ENCODE results near the gene CPXM2.

Gene CPXM2

DNA sequence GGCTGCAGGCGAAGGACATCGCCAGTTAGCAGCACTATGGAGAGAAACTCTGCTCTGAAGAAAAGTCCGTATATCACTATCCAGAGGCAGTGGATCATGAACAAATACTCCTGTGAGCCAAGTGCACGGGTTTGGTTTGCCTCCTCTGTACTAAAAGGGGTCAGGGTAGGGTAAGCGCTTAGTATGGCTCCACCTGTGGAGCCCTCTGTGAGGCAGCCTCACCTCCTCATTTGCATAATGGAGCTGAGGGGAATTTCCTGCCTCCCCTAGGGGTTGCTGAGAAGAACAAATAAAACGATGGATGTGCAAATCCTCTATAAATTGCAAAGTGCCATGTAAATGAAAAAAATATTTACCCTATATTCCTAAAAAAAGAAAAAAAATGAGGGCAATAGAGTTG, 162.1 kb downstream of the CPXM2 start:
- no peak for DNase-seq (ENCODE audit: low spot score)
- TF ChIP-seq, protein P1, sequence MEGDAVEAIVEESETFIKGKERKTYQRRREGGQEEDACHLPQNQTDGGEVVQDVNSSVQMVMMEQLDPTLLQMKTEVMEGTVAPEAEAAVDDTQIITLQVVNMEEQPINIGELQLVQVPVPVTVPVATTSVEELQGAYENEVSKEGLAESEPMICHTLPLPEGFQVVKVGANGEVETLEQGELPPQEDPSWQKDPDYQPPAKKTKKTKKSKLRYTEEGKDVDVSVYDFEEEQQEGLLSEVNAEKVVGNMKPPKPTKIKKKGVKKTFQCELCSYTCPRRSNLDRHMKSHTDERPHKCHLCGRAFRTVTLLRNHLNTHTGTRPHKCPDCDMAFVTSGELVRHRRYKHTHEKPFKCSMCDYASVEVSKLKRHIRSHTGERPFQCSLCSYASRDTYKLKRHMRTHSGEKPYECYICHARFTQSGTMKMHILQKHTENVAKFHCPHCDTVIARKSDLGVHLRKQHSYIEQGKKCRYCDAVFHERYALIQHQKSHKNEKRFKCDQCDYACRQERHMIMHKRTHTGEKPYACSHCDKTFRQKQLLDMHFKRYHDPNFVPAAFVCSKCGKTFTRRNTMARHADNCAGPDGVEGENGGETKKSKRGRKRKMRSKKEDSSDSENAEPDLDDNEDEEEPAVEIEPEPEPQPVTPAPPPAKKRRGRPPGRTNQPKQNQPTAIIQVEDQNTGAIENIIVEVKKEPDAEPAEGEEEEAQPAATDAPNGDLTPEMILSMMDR (IDR thresholded peaks at IDR 0.05; ENCODE audit: extremely low read depth, insufficient read depth, missing control alignments) = no peak
- in situ Hi-C loops (cut with MboI; ENCODE audit: low pct_unique_long_range_greater_than_20kb, low sequenced_read_pairs, unreplicated experiment) = no loop called here

GRCh38 chr10:123726836-123727235, 164.8 kb downstream of the CPXM2 start:
- TF ChIP-seq, protein P1 (IDR thresholded peaks at IDR 0.05; ENCODE audit: extremely low read depth, insufficient read depth, missing control alignments) = no peak
- in situ Hi-C loops (cut with MboI; ENCODE audit: low pct_unique_long_range_greater_than_20kb, low sequenced_read_pairs, unreplicated experiment) = no loop called here
- no peak for DNase-seq (ENCODE audit: low spot score)

- DNase-seq (ENCODE audit: low spot score) = no peak
- in situ Hi-C loops (cut with MboI; ENCODE audit: low pct_unique_long_range_greater_than_20kb, low sequenced_read_pairs, unreplicated experiment) = no loop called here
These were observed 165.2 kb downstream of the CPXM2 start for GRCh38 chr10:123726381-123726780.

GRCh38 chr10:123724747-123725146, 166.9 kb downstream of the CPXM2 start:
- TF ChIP-seq, protein P1 (IDR thresholded peaks at IDR 0.05; ENCODE audit: extremely low read depth, insufficient read depth, missing control alignments) = no peak
- DNase-seq (ENCODE audit: low spot score) = no peak
- in situ Hi-C loops (cut with MboI; ENCODE audit: low pct_unique_long_range_greater_than_20kb, low sequenced_read_pairs, unreplicated experiment) = no loop called here

More at GRCh38 chr10:123726381-123726780, 165.2 kb downstream of the CPXM2 start:
- TF ChIP-seq, protein P1 (IDR thresholded peaks at IDR 0.05; ENCODE audit: extremely low read depth, insufficient read depth, missing control alignments) = no peak

DNA sequence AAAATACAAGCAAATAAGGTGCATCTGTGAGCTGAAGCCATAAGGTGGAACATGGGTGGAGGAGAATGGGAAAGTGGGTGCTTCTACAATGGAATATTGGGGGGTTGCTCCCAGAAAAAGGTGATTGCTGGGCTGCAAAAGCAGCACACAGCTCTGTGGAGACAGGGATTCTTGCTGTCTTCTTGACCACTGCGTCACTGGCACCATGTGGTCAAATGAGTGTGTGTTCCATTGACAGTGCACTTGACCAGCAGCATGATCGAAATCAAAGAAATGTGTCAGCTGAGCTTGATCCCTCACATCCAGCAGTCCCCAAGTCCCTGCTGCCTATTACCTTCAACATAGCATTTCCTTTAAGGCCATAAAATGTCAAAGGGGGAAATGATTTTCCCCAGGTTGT, 169.3 kb downstream of the CPXM2 start:
- TF ChIP-seq, protein P1 (IDR thresholded peaks at IDR 0.05; ENCODE audit: extremely low read depth, insufficient read depth, missing control alignments) = no peak
- DNase-seq (ENCODE audit: low spot score) = no peak
- in situ Hi-C loops (cut with MboI; ENCODE audit: low pct_unique_long_range_greater_than_20kb, low sequenced_read_pairs, unreplicated experiment) = no loop called here

GRCh38 chr10:123721441-123722049, 170.1 kb downstream of the CPXM2 start:
- DNase-seq (ENCODE audit: low spot score) = no peak
- TF ChIP-seq, protein P1 (IDR thresholded peaks at IDR 0.05; ENCODE audit: extremely low read depth, insufficient read depth, missing control alignments) = no peak
- in situ Hi-C loops (cut with MboI; ENCODE audit: low pct_unique_long_range_greater_than_20kb, low sequenced_read_pairs, unreplicated experiment) = no loop called here

All from GM13977 (cell line).